ENCODE data around the gene CRELD1. TPM values are rescaled to one million over a fixed set of nuclear protein-coding genes. Genes with fewer than 3 reads are reported as not detected.
A peak's percentile ranks its signal among the peaks of the same experiment; 100 is the strongest.

The CRELD1 gene
- total RNA-seq, 1 donor from 2014 or later = 25.3 TPM

DNA sequence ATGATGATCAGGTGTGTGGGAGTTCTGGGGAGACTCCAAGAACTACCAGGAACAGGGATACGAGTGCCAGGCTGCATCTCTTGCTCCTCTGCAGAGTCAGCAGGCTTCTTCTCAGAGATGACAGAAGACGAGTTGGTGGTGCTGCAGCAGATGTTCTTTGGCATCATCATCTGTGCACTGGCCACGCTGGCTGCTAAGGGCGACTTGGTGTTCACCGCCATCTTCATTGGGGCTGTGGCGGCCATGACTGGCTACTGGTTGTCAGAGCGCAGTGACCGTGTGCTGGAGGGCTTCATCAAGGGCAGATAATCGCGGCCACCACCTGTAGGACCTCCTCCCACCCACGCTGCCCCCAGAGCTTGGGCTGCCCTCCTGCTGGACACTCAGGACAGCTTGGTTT is 10.6 kb downstream of the CRELD1 start:
- Mint-ChIP-seq H3K4me3 (ENCODE audit: unreplicated experiment) (no peak overlapping the region), H3K4me1 (ENCODE audit: unreplicated experiment) (peaks cover 14% of the 10 kb centered on the region), H3K9me3 (ENCODE audit: unreplicated experiment) (no peaks in the 10 kb centered on the region), H3K27ac (ENCODE audit: unreplicated experiment) (no peak overlapping the region), H3K36me3 (ENCODE audit: unreplicated experiment) (peaks cover 2% of the 10 kb centered on the region), H3K27me3 (ENCODE audit: unreplicated experiment) (no peaks in the 10 kb centered on the region)
- DNase-seq (ENCODE audit: extremely low spot score, unreplicated experiment) = no peak
- TF ChIP-seq, protein P1, sequence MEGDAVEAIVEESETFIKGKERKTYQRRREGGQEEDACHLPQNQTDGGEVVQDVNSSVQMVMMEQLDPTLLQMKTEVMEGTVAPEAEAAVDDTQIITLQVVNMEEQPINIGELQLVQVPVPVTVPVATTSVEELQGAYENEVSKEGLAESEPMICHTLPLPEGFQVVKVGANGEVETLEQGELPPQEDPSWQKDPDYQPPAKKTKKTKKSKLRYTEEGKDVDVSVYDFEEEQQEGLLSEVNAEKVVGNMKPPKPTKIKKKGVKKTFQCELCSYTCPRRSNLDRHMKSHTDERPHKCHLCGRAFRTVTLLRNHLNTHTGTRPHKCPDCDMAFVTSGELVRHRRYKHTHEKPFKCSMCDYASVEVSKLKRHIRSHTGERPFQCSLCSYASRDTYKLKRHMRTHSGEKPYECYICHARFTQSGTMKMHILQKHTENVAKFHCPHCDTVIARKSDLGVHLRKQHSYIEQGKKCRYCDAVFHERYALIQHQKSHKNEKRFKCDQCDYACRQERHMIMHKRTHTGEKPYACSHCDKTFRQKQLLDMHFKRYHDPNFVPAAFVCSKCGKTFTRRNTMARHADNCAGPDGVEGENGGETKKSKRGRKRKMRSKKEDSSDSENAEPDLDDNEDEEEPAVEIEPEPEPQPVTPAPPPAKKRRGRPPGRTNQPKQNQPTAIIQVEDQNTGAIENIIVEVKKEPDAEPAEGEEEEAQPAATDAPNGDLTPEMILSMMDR (IDR thresholded peaks at IDR 0.05) = no peak

DNA sequence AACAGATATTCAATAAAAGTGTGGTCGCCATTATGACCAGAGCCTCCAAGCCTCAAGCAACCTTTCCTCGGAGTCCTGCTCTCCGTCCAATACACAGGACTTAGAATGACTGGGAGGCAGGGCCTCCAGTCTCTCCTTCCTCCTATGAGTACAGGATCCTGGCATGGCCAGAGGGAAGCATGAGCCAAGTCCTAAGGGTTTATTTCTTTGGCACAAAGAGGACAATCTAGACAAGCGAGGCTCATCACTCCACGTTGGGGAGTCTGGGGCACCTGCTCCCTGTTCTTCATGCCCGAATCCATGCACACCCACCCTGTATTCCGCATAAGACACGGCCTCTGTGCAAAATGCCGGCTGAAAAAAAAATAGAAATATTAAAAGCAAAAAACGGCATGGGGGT is 11.7 kb downstream of the CRELD1 start:
- peaks cover 2% of the 10 kb centered on the region for H3K36me3 Mint-ChIP-seq (ENCODE audit: unreplicated experiment)
- peaks cover 14% of the 10 kb centered on the region for H3K4me1 Mint-ChIP-seq (ENCODE audit: unreplicated experiment)
- H3K4me3 Mint-ChIP-seq (ENCODE audit: unreplicated experiment) = peak overlapping the region; percentile 54
- H3K27me3 Mint-ChIP-seq (ENCODE audit: unreplicated experiment) = no peaks in the 10 kb centered on the region
- no peak for DNase-seq (ENCODE audit: extremely low spot score, unreplicated experiment)
- TF ChIP-seq, protein P1 (IDR thresholded peaks at IDR 0.05) = no peak
- no peaks in the 10 kb centered on the region for H3K9me3 Mint-ChIP-seq (ENCODE audit: unreplicated experiment)
- H3K27ac Mint-ChIP-seq (ENCODE audit: unreplicated experiment) = no peak overlapping the region

DNA sequence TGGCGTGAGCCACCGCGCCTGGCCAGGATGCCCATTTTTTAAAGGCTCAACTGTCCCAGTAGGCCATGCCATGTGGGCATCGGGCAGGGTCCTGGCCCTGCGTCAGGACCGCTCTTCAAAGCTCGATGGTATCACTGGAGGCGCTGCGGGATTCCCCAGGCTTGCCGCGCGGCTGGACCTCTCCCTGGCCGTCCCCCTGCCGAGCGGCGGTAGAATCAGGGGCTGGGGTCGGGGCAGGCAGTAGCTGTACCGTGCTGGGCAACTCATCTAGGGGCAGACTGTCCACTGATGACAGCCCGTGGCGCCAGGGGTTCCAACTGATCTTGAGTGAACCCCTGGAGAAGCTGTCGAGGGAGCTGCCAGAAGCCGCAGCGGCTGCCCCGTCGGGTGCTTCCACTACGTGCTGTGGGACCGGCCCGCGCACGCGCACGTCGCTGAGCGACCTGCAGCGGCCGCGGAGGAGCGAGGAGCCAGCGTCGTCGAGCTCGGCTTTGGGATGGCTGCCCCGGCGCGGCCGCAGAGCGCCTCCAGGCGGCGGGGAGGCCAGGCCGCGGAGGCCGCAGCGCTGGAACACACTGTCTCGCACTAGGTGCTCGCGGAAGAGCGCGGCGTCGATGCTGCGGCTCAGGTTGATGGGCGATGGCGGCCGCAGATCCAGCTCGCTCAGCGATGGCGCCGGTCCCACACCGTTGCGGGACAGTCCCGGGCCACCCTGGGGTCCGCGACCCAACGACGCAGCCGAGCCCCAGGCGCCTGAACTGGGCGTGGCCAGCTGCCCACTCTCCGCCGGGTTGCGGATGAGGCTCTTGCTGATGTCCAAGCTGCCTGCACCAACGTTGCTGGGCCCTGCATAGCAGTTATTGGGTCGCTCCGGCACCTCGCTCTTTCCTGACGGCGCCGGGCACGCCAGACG is 12.7 kb downstream of the CRELD1 start:
- DNase-seq (ENCODE audit: extremely low spot score, unreplicated experiment) = peak; percentile 97
- Mint-ChIP-seq H3K27ac (ENCODE audit: unreplicated experiment) (peak overlapping the region; percentile 87), H3K4me1 (ENCODE audit: unreplicated experiment) (peaks cover 18% of the 10 kb centered on the region), H3K36me3 (ENCODE audit: unreplicated experiment) (no peaks in the 10 kb centered on the region), H3K9me3 (ENCODE audit: unreplicated experiment) (no peaks in the 10 kb centered on the region), H3K4me3 (ENCODE audit: unreplicated experiment) (peak overlapping the region; percentile 85), H3K27me3 (ENCODE audit: unreplicated experiment) (no peaks in the 10 kb centered on the region)
- TF ChIP-seq, protein P1 (IDR thresholded peaks at IDR 0.05) = peak; percentile 84

DNA sequence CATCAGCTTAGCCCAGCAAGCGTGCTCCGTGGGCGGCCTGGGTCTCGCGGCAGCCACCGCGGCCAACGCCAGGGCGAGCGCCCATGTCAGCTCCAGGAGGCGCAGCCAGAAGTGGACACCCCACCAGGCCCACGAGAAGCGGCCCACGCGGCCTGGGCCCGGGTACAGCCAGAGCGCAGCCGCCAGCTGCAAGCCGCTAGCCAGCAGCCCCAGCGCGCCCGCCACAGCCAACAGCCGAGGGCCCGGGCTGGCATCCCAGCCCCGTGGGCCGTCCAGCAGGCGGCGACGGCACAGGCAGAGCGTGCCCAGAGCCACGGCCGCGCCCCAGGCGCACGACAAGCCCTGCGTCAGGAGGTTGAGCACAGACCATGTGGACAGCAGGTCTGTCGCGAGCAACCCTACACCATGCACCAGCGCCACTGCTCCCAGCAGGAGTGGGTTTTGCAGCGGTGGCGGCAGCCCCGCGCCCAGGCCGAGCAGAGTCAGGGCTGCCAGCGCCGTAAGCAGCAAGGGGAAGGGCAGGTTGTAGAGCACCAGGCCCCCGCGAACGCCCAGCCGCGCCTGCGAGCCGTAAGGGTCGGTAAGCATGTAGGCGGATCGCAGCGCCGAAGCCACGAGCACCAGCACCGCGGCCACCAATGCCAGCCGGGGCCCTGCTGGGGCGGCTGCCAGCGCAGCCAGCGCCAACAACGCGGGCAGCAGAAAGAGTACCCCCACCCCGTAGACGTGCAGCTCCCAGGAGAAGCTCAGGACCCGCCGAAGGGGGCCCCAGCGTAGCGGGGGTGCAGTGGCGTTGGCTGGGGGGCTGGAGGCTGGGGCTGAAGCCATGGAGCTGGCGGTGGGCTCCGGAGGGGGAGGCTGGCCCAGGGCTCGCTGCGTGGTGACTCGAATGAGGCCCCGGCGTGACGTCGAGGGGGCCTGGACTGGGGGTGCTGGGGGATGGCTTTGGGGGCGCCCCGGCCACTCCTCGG is 13.7 kb downstream of the CRELD1 start:
- Mint-ChIP-seq H3K4me3 (ENCODE audit: unreplicated experiment) (peak overlapping the region; percentile 85), H3K4me1 (ENCODE audit: unreplicated experiment) (peaks cover 21% of the 10 kb centered on the region), H3K27ac (ENCODE audit: unreplicated experiment) (peak overlapping the region; percentile 31), H3K9me3 (ENCODE audit: unreplicated experiment) (no peaks in the 10 kb centered on the region), H3K36me3 (ENCODE audit: unreplicated experiment) (no peaks in the 10 kb centered on the region), H3K27me3 (ENCODE audit: unreplicated experiment) (no peaks in the 10 kb centered on the region)
- DNase-seq (ENCODE audit: extremely low spot score, unreplicated experiment) = peak; percentile 89
- TF ChIP-seq, protein P1 (IDR thresholded peaks at IDR 0.05) = peak; percentile 62

Measured in osteocyte (in vitro differentiated cells).